NCI-H748 (cell line): Measurements from ENCODE around the gene NQO1.
"Not testable (repeated sequence)": the region's sequence is repeated elsewhere in the genome, so short reads cannot be mapped to it uniquely, and the experiment has no call there.

ENCODE experiments used
- DNase-seq: peaks from one replicate; lab custom pipeline; 2025; ENCODE audit not compliant: unreplicated experiment; lab: John Stamatoyannopoulos, UW

NQO1 gene

DNA sequence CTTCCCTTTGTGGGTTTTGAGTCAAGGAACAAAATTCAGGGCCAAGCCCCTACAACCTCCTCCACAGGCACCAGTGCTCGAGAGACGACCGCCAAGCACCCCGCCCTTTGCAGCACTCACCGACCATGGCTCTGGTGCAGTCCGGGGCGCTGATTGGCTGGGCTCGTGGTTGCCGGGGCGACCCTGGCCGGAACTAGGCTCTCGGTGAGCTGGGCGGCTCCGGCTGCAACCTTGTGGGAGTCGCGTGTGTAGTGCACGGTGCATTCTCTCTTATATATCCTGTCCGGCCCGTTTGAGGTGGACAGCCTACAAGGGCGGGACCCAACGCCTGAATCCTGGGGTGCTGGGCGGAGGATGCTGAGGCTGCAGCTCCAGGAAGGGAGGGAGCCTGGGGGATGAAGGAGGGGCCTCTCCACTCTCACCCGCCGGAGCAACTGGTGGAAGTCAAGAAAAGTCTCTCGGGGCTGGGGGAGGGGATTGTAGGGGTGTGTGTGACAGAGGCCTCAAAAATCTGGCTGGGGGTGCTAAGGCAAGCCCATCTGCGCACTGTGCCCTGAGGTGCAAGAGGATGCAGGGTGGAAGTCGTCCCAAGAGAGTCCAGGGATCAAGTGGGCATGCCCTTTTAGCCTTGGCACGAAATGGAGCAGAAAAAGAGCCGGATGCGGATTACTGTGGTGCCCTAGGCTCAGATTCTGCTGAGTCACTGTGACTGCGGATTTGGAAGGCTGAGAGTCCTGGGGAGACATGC, at the start of gene NQO1:
Gene NQO1, minus strand, starts transcription at position 248 of the 748 bp plus-strand sequence. Its CDS starts 121 bp downstream, at position 127.
- DNase-seq, result peak; percentile 92

DNA sequence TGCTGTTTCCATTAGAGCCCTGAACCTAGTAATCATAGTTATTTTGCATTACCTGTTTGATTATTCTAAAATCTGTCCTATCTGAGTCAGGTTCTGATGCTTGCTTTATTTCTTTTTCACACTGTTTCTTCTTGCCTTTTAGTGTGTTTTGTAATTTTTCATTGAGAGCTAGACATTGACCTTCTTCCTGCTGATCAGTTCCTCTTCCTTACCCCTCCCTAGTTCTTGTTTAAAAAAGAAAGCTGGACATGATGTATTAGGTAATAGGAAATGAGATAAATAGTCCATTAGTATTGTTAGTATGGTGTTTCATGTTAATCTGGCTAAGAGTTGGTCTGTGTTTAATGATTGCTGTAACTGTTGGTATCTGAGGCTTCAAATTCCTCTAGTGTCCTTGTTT, 49.2 kb upstream of the NQO1 start:
- no peak for DNase-seq

DNA sequence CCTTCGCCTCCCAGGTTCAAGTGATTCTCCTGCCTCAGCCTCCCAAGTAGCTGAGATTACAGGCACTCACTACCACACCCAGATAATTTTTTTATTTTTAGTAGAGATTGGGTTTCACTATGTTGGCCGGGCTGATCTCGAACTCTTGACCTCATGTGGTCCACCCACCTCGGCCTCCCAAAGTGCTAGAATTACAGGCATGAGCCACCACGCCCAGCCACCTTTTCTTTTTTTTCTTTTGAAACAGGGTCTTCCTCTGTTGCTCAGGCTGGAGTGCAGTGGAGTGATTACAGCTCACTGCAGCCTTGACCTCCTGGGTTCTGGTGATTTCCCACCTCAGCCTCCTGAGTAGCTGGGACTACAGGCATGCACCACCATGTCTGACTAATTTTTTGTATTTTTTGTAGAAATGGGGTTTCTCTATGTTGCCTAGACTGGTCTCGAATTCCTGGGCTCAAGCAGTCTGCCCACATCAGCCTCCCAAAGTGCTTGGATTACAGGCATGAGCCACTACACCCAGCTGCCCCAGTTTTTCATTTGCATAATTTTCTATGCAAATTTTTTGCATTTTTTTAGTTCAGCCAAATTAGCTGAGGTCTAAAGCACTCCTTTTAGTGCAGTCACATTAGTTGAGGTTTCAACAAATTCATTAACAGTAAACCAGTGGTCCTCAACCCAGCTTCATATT, 47.0 kb upstream of the NQO1 start:
- DNase-seq, result no peak

DNA sequence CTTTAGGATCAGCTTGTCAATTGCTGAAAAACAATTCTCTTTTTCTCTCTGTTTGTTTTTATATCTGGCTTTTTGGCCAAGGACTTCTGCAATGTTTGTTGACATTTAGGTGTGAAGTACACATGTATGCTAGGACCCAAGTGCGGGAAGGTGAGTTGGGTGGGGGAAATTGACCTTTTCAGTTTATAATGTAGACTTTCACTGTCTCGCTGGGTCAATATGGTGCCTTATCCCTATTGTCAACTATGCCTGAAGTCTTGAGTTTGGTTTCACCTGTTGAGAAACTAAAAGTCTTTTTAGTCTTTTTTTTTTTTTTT, 45.2 kb upstream of the NQO1 start:
- no peak for DNase-seq

DNA sequence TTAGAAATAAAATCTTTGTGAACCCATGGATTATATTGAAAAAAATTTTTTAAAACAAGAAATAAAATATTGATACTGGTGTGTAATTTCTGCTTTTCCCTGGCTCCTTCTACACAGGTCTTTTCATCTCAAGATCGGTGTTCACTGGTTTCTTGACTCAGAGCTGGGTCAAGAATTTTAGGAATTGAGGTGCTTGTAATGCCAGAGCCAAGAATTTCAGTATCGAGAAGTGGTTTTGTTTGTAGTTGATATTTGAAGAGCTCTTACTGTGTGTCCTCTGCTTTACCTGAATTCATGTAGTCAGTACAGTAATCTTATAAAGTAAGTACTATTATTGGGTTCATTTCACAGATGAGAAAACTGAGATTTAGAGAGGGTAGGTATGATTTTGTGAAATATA, 43.0 kb upstream of the NQO1 start:
- DNase-seq, result no peak

DNA sequence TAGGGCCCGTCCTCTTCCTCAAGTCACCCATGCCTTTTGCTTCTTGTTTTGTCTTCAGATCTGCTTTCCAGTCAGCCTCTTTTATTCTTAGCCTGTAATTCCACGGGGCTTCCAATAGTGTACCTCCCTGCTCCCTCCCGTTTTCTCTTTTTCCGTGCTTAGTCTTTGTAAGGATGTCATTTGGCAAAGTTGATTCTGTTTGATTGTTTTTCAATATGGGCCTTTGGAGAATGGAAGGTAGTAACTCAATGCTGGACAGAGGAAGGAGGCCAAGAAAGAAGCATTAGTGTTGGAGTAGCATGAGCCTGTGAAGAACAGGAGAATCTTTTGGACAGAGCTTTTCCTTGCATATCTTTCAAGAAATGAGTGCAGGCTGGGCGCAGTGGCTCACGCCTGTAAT, 42.3 kb upstream of the NQO1 start:
- no peak for DNase-seq

DNA sequence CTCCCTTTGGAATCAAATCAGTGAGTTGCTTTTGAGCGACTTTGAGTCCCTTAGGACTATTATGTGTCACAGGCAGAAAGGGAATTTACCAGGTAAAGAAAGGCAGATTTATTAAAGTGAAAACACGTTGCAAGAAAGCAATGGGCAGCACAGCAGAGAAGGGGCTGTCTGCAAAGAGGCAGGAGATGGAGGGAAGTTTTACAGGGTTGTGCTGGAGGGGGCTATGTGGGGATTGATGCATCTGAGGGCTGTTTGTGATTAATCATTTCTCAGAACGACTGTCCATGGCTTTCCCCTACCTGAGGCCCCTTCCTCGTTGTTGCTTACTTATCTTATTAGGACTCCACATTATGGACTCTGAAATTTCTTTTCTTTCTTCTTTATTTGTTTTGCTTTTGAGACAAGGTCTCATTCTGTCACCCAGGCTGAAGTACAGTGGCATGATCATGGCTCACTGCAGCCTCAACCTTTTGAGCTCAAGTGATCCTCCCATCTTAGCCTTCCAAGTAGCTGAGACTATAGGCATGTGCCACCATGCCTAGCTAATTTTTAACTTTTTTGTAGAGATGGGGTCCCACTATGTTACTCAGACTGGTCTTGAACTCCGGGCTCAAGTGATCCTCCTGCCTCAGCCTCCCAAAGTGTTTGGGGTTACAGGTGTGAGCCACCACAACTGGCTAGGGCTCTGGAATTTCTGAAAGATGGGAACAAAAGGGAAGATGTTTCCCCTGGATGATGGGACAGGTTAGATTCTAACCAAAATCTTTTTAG, 41.3 kb upstream of the NQO1 start:
- no peak for DNase-seq

DNA sequence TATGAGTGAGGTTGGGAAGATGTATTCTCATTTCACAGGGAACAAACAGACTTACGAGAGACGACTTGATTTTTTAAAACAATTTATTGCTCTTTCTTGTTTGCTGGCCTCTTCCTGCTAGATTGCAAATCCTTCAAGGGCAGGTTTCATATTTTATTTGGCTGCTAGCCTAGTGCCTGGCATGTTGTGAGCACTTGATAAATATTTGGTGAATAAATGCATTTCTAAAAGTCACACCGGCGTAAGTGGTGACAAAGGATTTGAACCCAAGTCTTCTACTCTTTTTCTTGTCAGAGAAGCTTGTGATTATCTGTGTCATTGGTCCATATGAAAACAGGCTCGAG, 37.2 kb upstream of the NQO1 start:
- DNase-seq, result no peak

DNA sequence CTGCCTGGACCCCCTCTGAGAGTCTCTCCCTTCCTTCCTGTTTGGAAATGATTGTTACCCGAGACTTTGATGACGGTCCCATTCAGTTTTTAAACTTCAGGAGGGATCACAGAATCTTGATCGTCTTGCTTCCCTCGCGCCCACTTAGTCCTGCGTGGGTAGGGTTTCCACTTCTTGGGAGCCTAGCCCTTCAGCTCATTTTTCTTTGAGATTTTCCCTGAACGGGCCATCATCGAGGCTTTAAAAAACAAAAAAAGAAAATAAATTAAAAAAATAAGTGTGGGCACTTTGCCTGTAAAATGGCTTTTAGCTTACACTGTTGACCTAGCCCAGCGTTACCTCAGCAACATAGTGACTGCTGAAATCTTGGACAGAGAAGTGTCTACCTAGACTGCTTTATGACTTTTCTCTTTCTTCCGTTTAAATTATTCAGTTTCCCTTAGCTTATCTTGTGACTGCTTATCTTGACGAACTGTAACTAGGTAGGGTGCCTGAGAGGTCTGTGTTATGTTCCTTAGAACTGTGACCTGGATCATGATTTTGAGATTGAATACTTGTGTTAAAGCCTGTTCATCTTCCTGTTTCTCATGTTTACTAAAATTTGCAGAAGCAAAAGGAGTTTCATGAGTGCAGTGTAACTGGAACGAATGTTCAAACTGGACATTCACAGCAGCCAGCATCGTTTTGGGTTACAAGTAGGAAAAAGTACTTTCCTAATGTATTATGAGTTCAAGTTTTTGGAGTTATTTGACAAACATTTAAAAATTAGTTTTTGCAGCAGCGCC, 36.6 kb upstream of the NQO1 start:
- peak; percentile 27 for DNase-seq

DNA sequence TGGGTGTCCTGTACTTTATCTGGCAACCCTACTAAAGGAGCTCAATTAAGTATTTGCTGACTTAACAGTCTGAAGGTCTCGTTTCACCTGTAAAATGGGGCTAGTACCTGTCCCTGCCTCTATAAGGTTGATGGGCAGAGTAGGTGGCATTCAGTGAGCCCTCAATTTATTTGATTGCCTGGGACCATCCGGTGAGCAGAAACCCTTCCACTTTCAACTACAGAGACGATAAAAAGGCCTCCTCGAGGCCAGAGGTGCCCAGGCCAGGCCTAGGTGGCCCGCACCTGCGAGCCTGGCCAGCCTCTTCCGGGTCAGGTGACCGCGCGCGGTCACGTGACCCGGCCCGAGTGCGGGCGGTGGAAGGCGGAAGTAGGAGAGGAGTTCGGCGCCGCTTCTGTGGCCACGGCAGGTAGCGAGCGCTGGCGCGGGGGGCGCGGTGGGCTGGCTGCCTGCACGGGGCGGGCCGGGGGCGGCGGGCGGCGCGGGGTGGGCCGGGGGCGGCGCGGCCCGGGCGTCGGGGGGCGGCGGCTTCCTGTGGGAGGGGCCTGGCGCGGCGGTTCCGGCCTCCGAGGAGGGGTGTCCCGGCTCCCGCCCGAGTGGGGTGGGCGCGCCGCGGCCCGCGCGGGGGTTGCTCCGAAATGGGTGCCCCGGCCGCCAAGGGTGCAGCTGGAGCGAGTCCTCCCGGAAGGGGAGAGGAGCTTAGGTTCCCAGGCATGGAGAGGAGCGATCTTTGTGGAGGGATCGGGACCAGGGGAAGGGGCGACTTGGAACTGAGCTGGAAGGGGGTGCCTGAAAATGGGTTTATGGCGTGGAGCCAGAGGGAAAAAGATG, 35.8 kb upstream of the NQO1 start, which contains the start of gene WWP2:
Gene WWP2, plus strand, starts transcription at position 350 of the 831 bp plus-strand sequence. CDS start 24,679 bp downstream, outside the sequence.
- DNase-seq, result peak; percentile 90

DNA sequence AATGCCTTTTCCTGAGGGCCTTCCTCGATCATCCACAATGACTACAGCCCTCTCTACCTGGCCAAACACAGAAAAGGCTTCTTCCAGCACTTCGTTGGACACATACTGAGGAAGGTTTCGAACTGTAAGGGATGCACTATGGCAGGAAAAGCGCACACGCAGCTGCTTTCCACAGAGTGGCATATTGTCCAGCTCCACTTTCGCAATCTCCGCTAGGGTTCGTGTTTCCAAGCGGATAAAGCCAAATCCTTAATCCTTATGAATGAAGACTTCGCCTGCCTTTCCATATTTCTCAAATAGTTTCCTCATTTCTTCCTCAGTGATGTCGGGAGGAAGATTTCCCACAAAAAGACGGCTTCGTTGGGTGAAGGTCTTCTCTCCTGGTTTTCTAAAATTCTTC, 31.0 kb upstream of the NQO1 start:
- not testable (repeated sequence) for DNase-seq

DNA sequence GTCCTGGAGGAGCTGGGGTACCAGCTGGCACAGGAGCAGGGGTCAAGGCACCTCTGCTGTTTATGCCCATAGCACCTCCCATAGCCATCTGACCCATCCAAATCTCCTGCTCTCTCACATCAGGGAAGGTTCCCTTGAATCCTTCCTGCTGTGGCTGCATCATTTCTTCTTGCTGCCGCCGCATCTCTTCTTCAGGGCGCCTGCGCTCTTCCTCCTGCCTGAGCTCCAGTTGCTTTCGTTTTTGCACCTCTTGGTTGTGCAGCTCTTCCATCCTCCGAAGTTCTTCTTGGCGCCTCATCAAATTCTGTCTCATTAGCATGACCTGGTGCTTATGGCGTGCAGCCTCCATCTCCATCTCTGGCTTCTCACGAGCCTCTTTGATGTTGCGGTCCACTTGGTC, 30.3 kb upstream of the NQO1 start:
- no peak for DNase-seq

DNA sequence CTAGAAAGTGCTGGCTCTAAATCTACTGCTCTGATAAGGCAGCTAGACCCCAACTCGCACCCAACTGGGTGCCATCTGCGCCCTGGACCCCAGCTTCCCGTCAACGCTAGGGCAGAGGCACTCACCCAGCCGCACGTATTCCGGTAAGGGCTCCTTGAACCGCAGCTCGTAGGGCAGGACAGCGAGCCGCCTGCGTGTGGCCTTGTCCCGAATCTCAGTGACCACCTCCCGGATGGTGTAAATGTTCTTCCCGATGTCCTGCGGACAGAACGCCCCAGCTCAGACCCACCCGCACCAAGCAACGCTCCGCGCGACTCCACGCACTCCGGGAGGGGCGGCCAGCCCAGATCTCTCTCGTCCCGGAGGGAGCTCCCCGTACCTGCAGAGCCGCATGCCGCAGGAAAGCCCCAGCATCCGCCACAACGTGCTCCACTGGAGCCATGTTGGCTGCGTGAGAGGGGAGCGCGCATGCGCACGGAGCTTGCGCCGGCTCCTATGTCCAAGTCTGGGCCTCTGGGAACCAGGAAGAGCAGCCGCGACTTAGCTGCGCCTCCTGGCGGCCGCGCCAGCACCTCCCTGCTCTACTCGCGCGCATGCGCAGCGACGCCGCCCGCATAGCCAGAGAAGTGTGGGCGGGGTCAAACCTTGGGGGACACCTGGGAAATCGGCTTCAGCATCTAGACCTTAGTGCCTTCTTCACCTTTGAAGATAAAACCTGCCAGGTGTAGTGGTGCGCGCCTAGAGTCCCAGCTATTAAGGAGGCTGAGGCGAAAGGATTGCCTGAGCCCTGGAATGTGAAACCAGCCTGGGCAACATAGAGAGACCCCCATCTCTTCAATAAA, 28.3 kb upstream of the NQO1 start, which contains the start of gene NOB1:
Gene NOB1, minus strand, starts transcription at position 458 of the 842 bp plus-strand sequence. Its CDS starts 16 bp downstream, at position 442.
- DNase-seq, result peak; percentile 95

DNA sequence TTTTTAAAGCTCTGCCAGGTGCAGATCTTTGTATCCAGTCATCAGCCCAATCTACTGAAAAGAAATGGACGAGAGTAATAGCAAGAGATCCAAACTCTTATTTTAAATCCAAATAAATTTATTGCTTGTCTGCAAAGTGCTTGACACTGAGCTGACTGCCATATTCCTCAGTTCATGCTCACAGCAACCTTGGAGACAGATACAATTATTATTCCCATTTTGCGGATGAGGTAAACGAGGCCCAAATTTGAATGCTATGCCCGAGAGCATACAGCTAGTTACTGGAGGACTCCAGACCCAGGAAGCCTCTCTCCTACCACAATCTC, 27.7 kb upstream of the NQO1 start:
- no peak for DNase-seq

DNA sequence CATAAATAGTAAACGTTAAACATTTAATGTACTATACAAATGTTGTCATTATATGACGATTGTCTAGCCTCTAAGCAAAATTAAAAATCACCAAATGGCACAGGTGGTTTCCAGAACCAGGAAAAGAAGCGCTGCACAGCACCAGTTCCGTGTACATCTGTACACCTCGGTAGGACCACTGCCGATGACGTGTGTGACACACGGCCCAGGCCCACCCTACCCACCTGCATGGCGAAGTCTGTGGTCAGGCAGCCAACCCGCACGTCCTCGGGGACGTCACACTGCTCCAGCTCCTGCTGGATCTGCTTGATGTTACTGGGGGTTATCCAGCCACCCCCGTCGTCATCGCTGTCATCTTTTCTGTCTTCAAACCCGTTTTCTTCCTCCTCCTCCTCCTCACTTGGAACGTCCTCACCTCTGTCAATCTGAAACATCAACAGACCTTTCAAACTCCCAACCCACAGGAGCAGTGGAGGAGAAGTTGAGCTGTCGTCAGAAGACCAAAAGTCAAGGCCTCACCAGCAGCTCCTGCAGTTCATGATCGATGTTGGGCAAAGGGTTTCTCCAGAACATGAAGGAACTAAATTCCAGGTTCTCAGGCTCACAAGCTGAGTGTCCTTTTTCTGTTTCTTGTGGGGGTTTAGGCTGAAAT, 22.5 kb upstream of the NQO1 start:
- DNase-seq, result no peak

DNA sequence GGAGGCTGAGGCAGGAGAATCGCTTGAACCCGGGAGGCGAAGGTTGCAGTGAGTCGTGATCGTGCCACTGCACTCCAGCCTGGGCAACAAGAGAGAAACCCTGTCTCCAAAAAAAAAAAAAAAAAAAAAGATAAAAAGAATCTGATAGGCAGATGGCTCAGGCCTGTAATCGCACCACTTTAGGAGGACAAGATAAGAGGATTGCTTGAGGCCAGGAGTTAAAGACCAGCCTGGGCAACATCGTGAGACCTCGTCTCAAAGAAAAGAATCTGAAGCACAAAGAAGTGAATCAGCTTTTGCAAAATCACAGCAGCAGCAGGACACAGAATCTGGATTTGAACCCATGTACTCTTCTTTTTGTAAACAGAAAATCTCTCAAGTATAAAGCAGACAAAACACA, 20.8 kb upstream of the NQO1 start:
- no peak for DNase-seq

DNA sequence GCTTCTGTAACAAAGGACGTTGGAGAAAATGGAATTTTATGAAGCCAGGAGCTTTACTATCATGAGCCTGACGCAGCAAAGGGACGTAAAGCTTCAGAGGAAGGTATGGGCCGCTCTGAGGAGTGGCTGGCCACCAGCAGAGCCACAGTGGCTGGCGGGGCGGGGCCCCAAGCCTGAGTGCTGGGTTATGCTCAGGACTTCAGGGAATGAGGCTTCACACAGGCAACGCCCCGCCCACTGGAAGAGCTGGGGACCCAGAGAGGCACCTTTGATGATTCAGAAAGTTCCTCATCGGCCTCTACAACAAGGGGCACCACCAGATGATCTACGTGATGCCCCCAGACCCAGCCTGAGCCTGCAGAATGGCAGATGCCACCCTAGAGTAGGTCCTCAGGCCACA, 19.6 kb upstream of the NQO1 start:
- no peak for DNase-seq

DNA sequence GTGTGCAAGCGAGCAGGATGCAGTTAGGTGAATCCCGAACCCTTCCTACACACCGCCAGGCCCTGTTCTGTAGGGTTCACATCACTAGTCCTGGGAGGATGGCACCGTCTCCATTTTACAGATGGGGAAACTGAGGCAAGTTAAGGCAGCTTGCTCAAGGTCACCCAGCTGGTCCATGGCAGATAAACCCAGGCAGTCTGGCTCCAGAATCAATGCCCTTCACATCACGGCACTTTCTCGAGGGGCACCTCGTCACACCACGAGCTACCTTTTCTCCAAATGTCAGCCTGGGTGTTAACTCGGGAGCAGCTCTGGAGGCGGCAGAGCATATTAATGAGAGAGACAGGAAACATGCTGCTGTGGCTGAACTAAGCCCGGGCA, 18.9 kb upstream of the NQO1 start:
- DNase-seq, result no peak
